H1 (cell line): ENCODE data around the gene R3HDM4. TPM values are rescaled to one million over a fixed set of nuclear protein-coding genes. Genes with fewer than 3 reads are reported as not detected.

Experiments used
- CTCF ChIA-PET: fragments of 300-600 bp; sonication (Branson Sonifier 250); formaldehyde crosslinking; loops from one replicate; lab custom pipeline; 2021; ENCODE audit not compliant: partially characterized antibody; lab: Charles Lee
- POLR2A ChIA-PET: fragments of 300-600 bp; sonication (Branson Sonifier 250); formaldehyde crosslinking; loops from one replicate; lab custom pipeline; 2021; ENCODE audit warnings: inconsistent platforms; ENCODE audit not compliant: partially characterized antibody; lab: Charles Lee
- DNase-seq, 2 experiments: peaks; one replicate each; pipeline versions ENCODE4 v3.0.0 to v3.0.0-alpha.2; 2010 to 2022; ENCODE audit warnings: low spot score in 2 of 2, low read depth in 1 of 2, mixed read lengths in 1 of 2
- FAIRE-seq: peaks from 2 replicates; lab custom pipeline; 2011; peaks lifted over from hg19 to GRCh38; lab: Jason Lieb, UNC
- H2AFZ ChIP-seq: 2 replicates; pipeline ENCODE4 v1.8.1; 2012; ENCODE audit warnings: low read length, inconsistent platforms
- H2AK5ac ChIP-seq: 2 replicates; pipeline ENCODE4 v1.6.1; 2013; ENCODE audit warnings: low read depth, low read length
- H2BK120ac ChIP-seq: replicated peaks from 2 replicates; pipeline ENCODE3; 2013; ENCODE audit warnings: low read depth, low read length, inconsistent platforms
- H2BK12ac ChIP-seq: 2 replicates; pipeline ENCODE4 v1.6.1; 2013; ENCODE audit warnings: low read depth, low read length
- H2BK15ac ChIP-seq: 2 replicates; pipeline ENCODE4 v1.6.1; 2013; ENCODE audit warnings: low read length
- H2BK20ac ChIP-seq: 2 replicates; pipeline ENCODE4 v1.6.1; 2013; ENCODE audit warnings: low read length
- H2BK5ac ChIP-seq: 2 replicates; pipeline ENCODE4 v1.6.1; 2013; ENCODE audit warnings: low read depth, low read length
- H3K14ac ChIP-seq: 2 replicates; pipeline ENCODE4 v1.6.1; 2013; ENCODE audit warnings: inconsistent platforms; ENCODE audit not compliant: insufficient read length
- H3K18ac ChIP-seq: 2 replicates; pipeline ENCODE4 v1.6.1; 2013; ENCODE audit warnings: low read length; ENCODE audit errors: extremely low read depth
- H3K23ac ChIP-seq: 2 replicates; pipeline ENCODE4 v1.6.1; 2013; ENCODE audit warnings: inconsistent platforms; ENCODE audit not compliant: insufficient read length
- H3K23me2 ChIP-seq: 2 replicates; pipeline ENCODE4 v1.6.1; 2013; ENCODE audit warnings: low read depth, low read length
- H3K27ac ChIP-seq: 2 replicates; pipeline ENCODE4 v1.6.1; 2011; ENCODE audit warnings: low read depth, low read length, inconsistent platforms
- H3K27me3 ChIP-seq, 4 experiments: replicated peaks in 1 of 4; 1 replicate in 1 of 4; 2 replicates in 3 of 4; pipeline versions ENCODE4 v1.6.1 to v1.8.1; 2011 to 2013; ENCODE audit warnings: low read length in 3 of 4, mild to moderate bottlenecking in 3 of 4, inconsistent platforms in 2 of 4, mixed read lengths in 2 of 4, moderate library complexity in 1 of 4; ENCODE audit not compliant: control insufficient read depth in 3 of 4, insufficient read depth in 3 of 4; ENCODE audit errors: extremely low read depth in 1 of 4
- H3K36me3 ChIP-seq, 4 experiments: 2 replicates each; pipeline versions ENCODE4 v1.6.1 to v1.8.1; 2011 to 2013; ENCODE audit warnings: mild to moderate bottlenecking in 4 of 4, low read length in 3 of 4, moderate library complexity in 2 of 4, control low read depth in 1 of 4, inconsistent platforms in 1 of 4; ENCODE audit not compliant: insufficient read depth in 4 of 4, control insufficient read depth in 2 of 4
- H3K4ac ChIP-seq: replicated peaks from 2 replicates; pipeline ENCODE3; 2013; ENCODE audit warnings: low read length, low read depth, mixed read lengths, inconsistent platforms; ENCODE audit not compliant: insufficient read length
- H3K4me1 ChIP-seq, 4 experiments: replicated peaks in 1 of 4; 1 replicate in 1 of 4; 2 replicates in 3 of 4; pipeline versions ENCODE4 v1.6.1 to v1.8.1; 2011 to 2013; ENCODE audit warnings: low read length in 3 of 4, inconsistent platforms in 2 of 4, mixed read lengths in 1 of 4; ENCODE audit not compliant: insufficient read depth in 4 of 4, control insufficient read depth in 3 of 4
- H3K4me2 ChIP-seq, 2 experiments: 2 replicates each; pipeline versions ENCODE4 v1.6.1 to v1.8.1; 2011 to 2013; ENCODE audit warnings: low read depth in 2 of 2, low read length in 2 of 2, control low read depth in 1 of 2, inconsistent platforms in 1 of 2, mild to moderate bottlenecking in 1 of 2; ENCODE audit not compliant: insufficient read depth in 1 of 2
- H3K4me3 ChIP-seq, 4 experiments: fragments of 200-600, 300-600 bp in 1 of 4; sonication (generic), shearing (Covaris generic), sonication (Bioruptor Twin) in 1 of 4; 2 replicates each; pipeline versions ENCODE4 v1.5.1 to v1.8.1; 2011 to 2016; ENCODE audit warnings: low read length in 4 of 4, low read depth in 3 of 4, control low read depth in 2 of 4, inconsistent platforms in 2 of 4, mild to moderate bottlenecking in 2 of 4, mixed read lengths in 1 of 4, moderate library complexity in 1 of 4; ENCODE audit not compliant: insufficient read depth in 2 of 4; ENCODE audit errors: extremely low read depth in 1 of 4
- H3K56ac ChIP-seq: replicated peaks from 2 replicates; pipeline ENCODE3; 2013; ENCODE audit warnings: low read depth, mild to moderate bottlenecking, mixed read lengths, low read length, inconsistent platforms; ENCODE audit not compliant: insufficient read length
- H3K79me1 ChIP-seq: 2 replicates; pipeline ENCODE4 v1.6.1; 2013; ENCODE audit warnings: low read depth, low read length, control low read depth
- H3K79me2 ChIP-seq, 2 experiments: 2 replicates each; pipeline versions ENCODE4 v1.6.1 to v1.8.1; 2012 to 2013; ENCODE audit warnings: low read length in 2 of 2, mild to moderate bottlenecking in 2 of 2, inconsistent platforms in 1 of 2; ENCODE audit not compliant: insufficient read depth in 2 of 2, control insufficient read depth in 1 of 2
- H3K9ac ChIP-seq, 4 experiments: replicated peaks in 1 of 4; 1 replicate in 1 of 4; 2 replicates in 3 of 4; pipeline versions ENCODE4 v1.6.1 to v1.8.1; 2011 to 2013; ENCODE audit warnings: low read depth in 3 of 4, low read length in 3 of 4, control low read depth in 2 of 4, mild to moderate bottlenecking in 2 of 4, moderate library complexity in 2 of 4, inconsistent platforms in 1 of 4; ENCODE audit errors: extremely low read depth in 1 of 4
- H3K9me3 ChIP-seq, 2 experiments: 2 replicates each; pipeline versions ENCODE4 v1.6.1 to v1.8.1; 2012 to 2013; ENCODE audit warnings: mild to moderate bottlenecking in 2 of 2, moderate library complexity in 2 of 2, control low read depth in 1 of 2, inconsistent platforms in 1 of 2, low read depth in 1 of 2, low read length in 1 of 2, mixed read lengths in 1 of 2; ENCODE audit not compliant: insufficient read depth in 2 of 2
- H4K20me1 ChIP-seq, 2 experiments: replicated peaks in 1 of 2; 2 replicates each; pipeline versions ENCODE3 to v1.8.1; 2011 to 2013; ENCODE audit warnings: inconsistent platforms in 2 of 2, low read length in 2 of 2, mild to moderate bottlenecking in 1 of 2; ENCODE audit not compliant: insufficient read depth in 2 of 2, control insufficient read depth in 1 of 2
- H4K5ac ChIP-seq: 2 replicates; pipeline ENCODE4 v1.6.1; 2013; ENCODE audit warnings: low read length, low read depth, mixed read lengths, inconsistent platforms; ENCODE audit not compliant: insufficient read length
- H4K8ac ChIP-seq: 2 replicates; pipeline ENCODE4 v1.8.0; 2013; ENCODE audit warnings: mild to moderate bottlenecking, moderate library complexity, low read length, inconsistent platforms; ENCODE audit not compliant: insufficient read depth; ENCODE audit errors: extremely low read depth
- H4K91ac ChIP-seq: replicated peaks from 2 replicates; pipeline ENCODE3; 2013; ENCODE audit warnings: low read length, mixed read lengths, inconsistent platforms; ENCODE audit not compliant: insufficient read length
- BACH1 ChIP-seq: IDR thresholded peaks from 2 replicates; pipeline ENCODE4 v1.6.1; 2012; ENCODE audit warnings: low read length, improper control_type of control experiment
- CEBPB ChIP-seq: IDR thresholded peaks from 2 replicates; pipeline ENCODE4 v1.6.1; 2012; ENCODE audit warnings: low read depth, low read length
- CHD1 ChIP-seq: IDR thresholded peaks from 2 replicates; pipeline ENCODE4 v1.6.1; 2012; ENCODE audit warnings: low read depth, low read length, improper control_type of control experiment
- CREB1 ChIP-seq: IDR thresholded peaks from 2 replicates; pipeline ENCODE4 v1.6.1; 2012; ENCODE audit warnings: inconsistent platforms
- JUND ChIP-seq: IDR thresholded peaks from 2 replicates; pipeline ENCODE4 v1.6.1; 2011; ENCODE audit warnings: mild to moderate bottlenecking, improper control_type of control experiment, low read length
- RBBP5 ChIP-seq: IDR thresholded peaks from 2 replicates; pipeline ENCODE4 v1.7.1; 2012; ENCODE audit warnings: low read depth, mild to moderate bottlenecking, inconsistent platforms, low read length, moderate library complexity, borderline replicate concordance
- RFX5 ChIP-seq: IDR thresholded peaks from 2 replicates; pipeline ENCODE4 v1.6.1; 2011; ENCODE audit warnings: low read depth, low read length, improper control_type of control experiment, borderline replicate concordance
- SP1 ChIP-seq: IDR thresholded peaks from 2 replicates; pipeline ENCODE4 v1.6.1; 2011; ENCODE audit warnings: low read depth, low read length
- SUZ12 ChIP-seq: fragments of 200-600 bp; sonication (generic); IDR thresholded peaks from 2 replicates; pipeline ENCODE4 v1.6.1; 2012; ENCODE audit warnings: mild to moderate bottlenecking, inconsistent platforms, low read length, moderate library complexity, mixed read lengths
- TAF1 ChIP-seq: IDR thresholded peaks from 2 replicates; pipeline ENCODE4 v1.6.1; 2011; ENCODE audit warnings: mild to moderate bottlenecking, low read depth, low read length
- WGBS, 2 experiments: shearing (Covaris generic) in 1 of 2; methylation state at CpG; one replicate each; pipeline versions ENCODE4 v1.1.6 to v1.1.7; 2013 to 2015; ENCODE audit warnings: low lambda C conversion rate in 2 of 2, mixed read lengths in 2 of 2, inconsistent platforms in 1 of 2, low coverage in 1 of 2, missing lambda C conversion rate in 1 of 2; ENCODE audit not compliant: insufficient replicate concordance in 2 of 2, insufficient coverage in 1 of 2, insufficient read length in 1 of 2; ENCODE audit errors: extremely low coverage in 1 of 2, missing lambda C conversion rate in 1 of 2; 5-methylcytosine and 5-hydroxymethylcytosine counted together
- long read RNA-seq, 2 experiments: library from RNA in 1 of 2; library from capped mRNA in 1 of 2; stranded (forward); transcript quantifications; one replicate each; pipeline ENCODE4 v2.0.0, GENCODE V29; 2021; ENCODE audit warnings: inconsistent platforms in 1 of 2
- polyA minus RNA-seq, 3 experiments: library from RNA; depleted of rRNA, polyadenylated mRNA; stranded (reverse); fragments of >200 nt; gene quantifications; 1 replicate in 2 of 3; 2 replicates in 1 of 3; pipeline ENCODE4 v1.2.3, GENCODE V29; 2011
- polyA plus RNA-seq, 7 experiments: library from polyadenylated mRNA; depleted of rRNA in 3 of 7; stranded (reverse) in 5 of 7; unstranded in 2 of 7; fragments of >200 nt in 5 of 7; fragments of 200-250 nt in 2 of 7; gene quantifications; 1 replicate in 5 of 7; 2 replicates in 1 of 7; 4 replicates in 1 of 7; pipeline versions ENCODE4 v1.2.1 to v1.2.3, GENCODE V29; 2011 to 2013; ENCODE audit warnings: missing spikeins in 2 of 7, mixed read lengths in 2 of 7
- total RNA-seq: library from RNA; stranded (reverse); fragmentation: NEBNext Ultra II Directional; extraction: Animal tissue kit (Norgen Biotek cat#: 25700); gene quantifications from 2 replicates; pipeline ENCODE4 v1.2.1, GENCODE V29; 2021

Gene R3HDM4
- 76.1 and 76.8 TPM in 2 replicates for total RNA-seq
- 102 and 151 TPM in 2 replicates for polyA plus RNA-seq (2011; rRNA removed)
- polyA plus RNA-seq (2011; cell fraction: cytosol; rRNA removed) = 65.9 TPM
- 119 TPM for polyA plus RNA-seq (2011; cell fraction: nucleus; rRNA removed)
- polyA plus RNA-seq (2012, experiment 1 of 2) = 45.6 to 106 TPM (median 70.3 TPM) in 4 replicates
- polyA plus RNA-seq (2012, experiment 2 of 2) = 76.6 TPM
- polyA plus RNA-seq (2013, experiment 1 of 2) = 118 TPM
- polyA plus RNA-seq (2013, experiment 2 of 2) = 105 TPM
- polyA minus RNA-seq (2011; rRNA and poly(A)+ RNA removed) = 24.5 and 26.8 TPM in 2 replicates
- 31.3 TPM for polyA minus RNA-seq (2011; cell fraction: cytosol; rRNA and poly(A)+ RNA removed)
- 24.6 TPM for polyA minus RNA-seq (2011; cell fraction: nucleus; rRNA and poly(A)+ RNA removed)
- long read RNA-seq, experiment 1, transcript R3HDM4-201 (8 exons, 1,815 nt) = major isoform, 17 of 61 reads
- long read RNA-seq, experiment 1, partial matches to known transcripts = 39 of 61 reads
- long read RNA-seq, experiment 1, other reads (novel, unspliced or antisense) = 5 of 61 reads
- long read RNA-seq, experiment 2, partial matches to known transcripts = 0 of 8 reads
- long read RNA-seq, experiment 2, other reads (novel, unspliced or antisense) = 8 of 8 reads

DNA sequence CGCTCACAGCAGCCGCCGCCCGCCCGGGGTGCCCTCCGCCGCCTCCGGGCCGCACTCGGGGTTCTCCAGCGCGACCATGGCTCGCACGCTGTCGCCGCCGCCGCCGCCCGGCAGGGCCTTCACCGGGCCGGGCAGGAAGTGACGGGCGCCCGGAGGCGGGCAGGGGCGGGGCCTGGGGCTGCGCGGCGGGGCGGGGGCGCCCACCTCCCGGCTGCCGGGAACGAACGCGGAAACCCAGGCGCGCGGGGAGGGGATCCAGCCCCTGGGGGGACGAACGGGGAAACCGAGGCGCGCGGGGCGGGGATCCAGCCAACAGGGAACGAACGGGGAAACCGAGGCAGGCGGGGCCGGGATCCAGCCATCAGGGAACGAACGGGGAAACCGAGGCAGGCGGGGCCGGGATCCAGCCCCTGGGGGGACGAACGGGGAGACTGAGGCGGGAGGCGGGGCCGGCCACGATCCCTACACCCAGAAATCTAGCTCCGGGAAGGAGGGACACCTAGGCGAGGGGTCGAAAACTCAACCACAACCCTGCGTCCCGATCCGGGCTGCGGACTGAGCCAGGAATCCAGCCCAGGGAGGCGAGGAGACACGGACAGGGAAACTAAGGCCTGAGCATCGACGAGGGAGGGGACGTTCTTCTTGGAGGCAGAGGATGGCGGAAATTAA, at the start of gene R3HDM4:
TSS of gene R3HDM4 (minus strand) at position 140 of the 669 bp plus-strand sequence. CDS start at position 78, 62 bp downstream.
- Histone ChIP-seq H3K79me1 (peaks cover 5% of the 10 kb centered on the region; the same call in 1 of the 2 replicates), H4K5ac (peak within 1 kb of the TSS; percentile 91), H3K27ac (no peak within 1 kb of the TSS), H2BK15ac (no peak within 1 kb of the TSS), H3K14ac (no peak within 1 kb of the TSS), H2AFZ (no peak within 1 kb of the TSS), H3K23me2 (peaks cover 8% of the 10 kb centered on the region; the same call in 1 of the 2 replicates), H4K8ac (no peak within 1 kb of the TSS; the same call in none of the 2 replicates), H3K56ac (no peak within 1 kb of the TSS), H3K4me1 (peaks cover 0 to 10% (median 3%) of the 10 kb centered on the region in 4 experiments; a peak in 4 of 7 replicates), H3K23ac (no peak within 1 kb of the TSS), H3K18ac (peak within 1 kb of the TSS; percentile 48), H3K4me3 (peak within 1 kb of the TSS; percentile 68 to 95 (median 73)), H3K36me3 (peaks cover 0 to 3% (median 0%) of the 10 kb centered on the region in 4 experiments; a peak in 1 of 8 replicates), H3K27me3 (peaks cover 3 to 14% (median 8%) of the 10 kb centered on the region in 4 experiments), H2BK120ac (no peak within 1 kb of the TSS), H3K9ac (peak within 1 kb of the TSS in 1 of 4 experiments; percentile 4; a peak in 1 of 7 replicates), H2BK12ac (no peak within 1 kb of the TSS), H4K20me1 (peaks cover 9 to 11% of the 10 kb centered on the region in 2 experiments), H3K79me2 (peaks cover 0 to 19% of the 10 kb centered on the region in 2 experiments), H3K4me2 (peak within 1 kb of the TSS; percentile 49 to 83), H3K9me3 (no peaks in the 10 kb centered on the region), H4K91ac (no peak within 1 kb of the TSS), H3K4ac (peak within 1 kb of the TSS; percentile 38), H2AK5ac (no peak within 1 kb of the TSS), H2BK5ac (0 out of 2 replicates have a peak within 1 kb of the TSS, but pooled peaks have one; percentile 35), H2BK20ac (no peak within 1 kb of the TSS)
- TF ChIP-seq BACH1 (no peak), CEBPB (no peak), SUZ12 (no peak), RFX5 (no peak), CHD1 (no peak), SP1 (no peak), JUND (no peak), TAF1 (0 out of 2 replicates have a peak, but pooled peaks have one; percentile 18), RBBP5 (peak; percentile 43; the same call in 1 of the 2 replicates), CREB1 (0 out of 2 replicates have a peak, but pooled peaks have one; percentile 25)
- no peak for FAIRE-seq
- WGBS, 2 experiments = 5% methylated on average over 29 of the region's 76 CpGs; no CpG with 5 or more reads in 1 of the 2 experiments
- DNase-seq = peak in 1 of 2 experiments; percentile 82
- POLR2A ChIA-PET = interaction anchor here (1.0 kb wide), 1 partner anchor 12 kb away, joined by 4 read pairs; no protein-coding TSS in a partner anchor
- CTCF ChIA-PET = interaction anchor here (0.7 kb wide), 1 partner anchor 57 kb away, joined by 4 read pairs; no protein-coding TSS in a partner anchor
